Smooth muscle cell of the brain vasculature (primary cell): Measurements from ENCODE around the gene SMIM24.
"Not testable (repeated sequence)": the region's sequence is repeated elsewhere in the genome, so short reads cannot be mapped to it uniquely, and the experiment has no call there.

Experiments used
- DNase-seq: peaks from one replicate; pipeline ENCODE4 v3.0.0-alpha.2; 2012; ENCODE audit warnings: low read depth, low spot score

The SMIM24 gene

DNA sequence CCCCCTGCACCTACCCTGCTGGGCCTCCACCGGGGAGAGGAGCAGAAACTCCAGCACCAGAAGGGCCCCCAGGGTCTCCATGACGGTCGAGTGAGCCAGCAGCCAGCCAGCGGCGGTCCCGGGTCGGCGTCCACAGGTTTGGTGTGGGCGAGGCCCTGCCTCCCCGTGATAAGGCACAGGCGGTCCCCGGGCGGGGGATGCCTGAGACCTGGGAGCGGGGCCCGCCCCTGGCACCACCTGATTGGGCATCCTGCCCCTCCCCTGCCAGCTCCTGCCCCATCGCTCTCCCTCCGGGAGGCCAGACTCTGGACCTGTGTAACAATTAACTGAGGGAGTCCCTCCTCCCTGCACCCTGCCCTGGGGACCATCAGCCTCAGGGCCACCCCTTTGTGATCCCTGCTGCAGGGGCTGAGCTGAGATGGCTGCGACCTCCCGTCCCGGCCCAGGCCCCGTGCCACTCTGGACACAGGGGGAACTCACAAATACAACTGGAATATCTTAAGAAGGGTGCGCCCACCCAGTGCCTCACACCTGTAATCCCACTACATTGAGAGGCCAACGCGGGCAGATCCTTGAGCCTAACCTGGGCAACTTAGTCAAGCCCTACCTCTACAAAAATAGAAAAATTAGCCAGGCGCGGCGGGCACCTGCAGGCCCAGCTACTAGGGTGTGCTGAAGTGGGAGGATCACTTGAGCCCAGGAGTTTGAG lies at the start of gene SMIM24:
SMIM24 (minus strand) TSS at position 143 of the 709 bp plus-strand sequence; CDS start at position 81, 62 bp downstream.
- DNase-seq = no peak

DNA sequence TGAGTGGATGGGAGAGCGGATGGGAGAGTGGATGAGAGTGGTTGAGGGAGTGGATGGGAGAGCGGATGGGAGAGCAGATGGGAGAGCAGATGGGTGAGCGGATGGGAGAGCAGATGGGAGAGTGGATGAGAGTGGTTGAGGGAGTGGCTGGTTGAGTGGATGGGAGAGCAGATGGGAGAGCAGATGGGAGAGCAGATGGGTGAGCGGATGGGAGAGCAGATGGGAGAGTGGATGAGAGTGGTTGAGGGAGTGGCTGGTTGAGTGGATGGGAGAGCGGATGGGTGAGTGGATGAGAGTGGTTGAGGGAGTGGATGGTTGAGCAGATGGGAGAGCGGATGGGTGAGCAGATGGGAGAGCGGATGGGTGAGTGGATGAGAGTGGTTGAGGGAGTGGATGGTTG lies 49.0 kb upstream of the SMIM24 start:
- DNase-seq = not testable (repeated sequence)

DNA sequence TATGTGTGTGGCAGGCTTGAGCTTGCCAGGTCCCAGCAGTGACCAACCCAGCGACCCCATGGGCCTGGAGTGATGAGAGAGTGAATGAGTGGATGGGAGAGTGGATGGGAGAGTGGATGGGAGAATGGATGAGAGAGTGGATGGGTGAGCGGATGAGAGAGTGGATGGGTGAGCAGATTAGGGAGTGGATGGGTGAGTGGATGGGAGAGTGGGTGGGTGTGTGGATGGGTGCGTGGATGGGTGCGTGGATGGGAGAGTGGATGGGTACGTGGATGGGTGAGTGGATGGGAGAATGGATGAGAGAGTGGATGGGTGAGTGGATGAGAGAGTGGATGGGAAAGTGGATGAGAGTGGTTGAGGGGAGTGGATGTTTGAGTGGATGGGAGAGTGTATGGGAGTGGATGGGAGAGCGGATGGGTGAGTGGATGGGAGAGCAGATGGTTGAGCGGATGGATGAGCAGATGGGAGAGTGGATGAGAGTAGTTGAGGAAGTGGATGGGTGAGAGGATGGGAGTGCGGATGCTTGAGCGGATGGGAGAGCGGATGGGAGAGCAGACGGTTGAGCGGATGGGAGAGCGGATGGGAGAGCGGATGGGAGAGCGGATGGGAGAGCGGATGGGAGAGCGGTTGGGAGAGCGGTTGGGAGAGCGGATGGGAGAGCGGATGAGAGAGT lies 48.4 kb upstream of the SMIM24 start:
- no peak for DNase-seq

DNA sequence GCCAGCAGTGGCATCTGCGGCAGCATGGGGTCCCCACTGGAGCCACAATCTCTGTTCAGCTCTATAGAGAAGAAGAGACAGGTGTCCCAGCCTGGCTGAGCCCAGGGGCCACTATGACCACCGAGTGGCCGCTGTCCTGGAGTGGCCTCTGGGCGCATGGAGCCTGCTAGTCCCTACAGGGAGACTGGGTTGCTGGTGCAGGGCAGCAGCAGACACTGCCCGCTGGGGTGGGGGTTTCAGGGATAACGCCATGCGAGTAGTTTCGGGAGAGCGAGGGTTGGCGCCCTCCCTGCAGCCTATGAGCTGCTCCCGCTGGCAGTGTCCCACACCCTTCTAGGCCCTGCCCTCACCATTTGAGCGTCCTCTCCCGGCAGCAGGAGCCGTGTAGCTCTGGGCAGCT lies 47.8 kb upstream of the SMIM24 start:
- DNase-seq = no peak

DNA sequence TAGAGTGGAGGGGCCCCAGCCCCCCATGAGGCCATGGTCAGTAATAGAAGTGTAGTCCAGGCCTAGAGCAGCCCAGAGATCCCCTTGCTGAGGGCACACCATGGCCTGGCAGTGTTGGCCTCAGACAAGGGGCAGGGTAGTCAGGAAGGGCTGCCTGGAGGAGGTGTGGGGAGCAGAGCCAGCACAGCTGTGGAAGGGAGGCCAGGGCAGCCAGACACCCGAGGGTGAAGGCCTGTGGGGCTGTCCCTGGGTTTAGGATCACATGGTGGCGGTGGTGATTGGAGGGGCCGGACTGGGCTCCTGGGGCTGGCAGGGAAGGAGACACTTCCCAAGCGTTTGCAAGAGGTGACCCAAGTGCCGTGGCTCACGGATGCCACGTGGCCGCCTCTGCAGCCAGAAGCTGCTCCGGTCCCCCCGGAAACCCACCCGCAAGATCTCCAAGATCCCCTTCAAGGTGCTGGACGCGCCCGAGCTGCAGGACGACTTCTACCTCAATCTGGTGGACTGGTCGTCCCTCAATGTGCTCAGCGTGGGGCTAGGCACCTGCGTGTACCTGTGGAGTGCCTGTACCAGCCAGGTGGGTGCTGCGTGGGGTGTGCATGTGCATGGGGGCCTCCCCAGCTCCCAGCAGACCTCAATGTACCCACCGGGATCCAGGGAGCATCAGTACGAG lies 47.0 kb upstream of the SMIM24 start:
- DNase-seq = no peak

DNA sequence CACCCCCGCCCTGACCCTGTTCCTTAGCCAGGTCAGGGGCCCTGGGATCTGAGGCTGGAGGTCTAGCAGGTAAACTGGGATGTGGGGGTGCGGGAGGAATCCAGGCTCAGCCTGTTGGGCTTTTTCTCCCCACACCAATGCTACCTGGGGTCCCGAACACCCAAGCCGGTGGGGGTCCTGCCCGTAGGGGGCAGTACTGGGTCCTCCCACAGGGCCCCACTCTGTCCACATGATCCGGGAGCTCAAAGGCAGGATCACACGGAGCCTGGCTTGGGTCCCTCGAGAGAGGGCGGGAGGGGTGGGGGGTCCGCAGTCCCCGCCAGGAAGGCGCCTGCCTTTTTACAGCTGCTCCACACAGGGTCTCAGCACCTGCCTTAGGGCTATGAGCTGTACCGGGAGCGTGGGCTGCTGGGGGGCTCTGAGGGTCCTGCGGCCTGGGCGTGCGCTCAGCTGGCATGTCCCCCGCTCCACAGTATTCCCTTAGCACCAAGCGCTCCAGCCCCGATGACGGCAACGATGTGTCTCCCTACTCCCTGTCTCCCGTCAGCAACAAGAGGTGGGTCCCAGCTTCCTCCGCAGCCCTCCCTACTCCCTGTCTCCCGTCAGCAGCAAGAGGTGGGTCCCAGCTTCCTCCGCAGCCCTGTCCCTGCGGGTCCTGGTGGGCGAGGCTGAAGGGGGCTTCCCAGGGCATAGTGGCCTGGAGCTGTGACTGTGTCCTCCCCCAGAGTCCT lies 46.3 kb upstream of the SMIM24 start:
- DNase-seq = no peak

DNA sequence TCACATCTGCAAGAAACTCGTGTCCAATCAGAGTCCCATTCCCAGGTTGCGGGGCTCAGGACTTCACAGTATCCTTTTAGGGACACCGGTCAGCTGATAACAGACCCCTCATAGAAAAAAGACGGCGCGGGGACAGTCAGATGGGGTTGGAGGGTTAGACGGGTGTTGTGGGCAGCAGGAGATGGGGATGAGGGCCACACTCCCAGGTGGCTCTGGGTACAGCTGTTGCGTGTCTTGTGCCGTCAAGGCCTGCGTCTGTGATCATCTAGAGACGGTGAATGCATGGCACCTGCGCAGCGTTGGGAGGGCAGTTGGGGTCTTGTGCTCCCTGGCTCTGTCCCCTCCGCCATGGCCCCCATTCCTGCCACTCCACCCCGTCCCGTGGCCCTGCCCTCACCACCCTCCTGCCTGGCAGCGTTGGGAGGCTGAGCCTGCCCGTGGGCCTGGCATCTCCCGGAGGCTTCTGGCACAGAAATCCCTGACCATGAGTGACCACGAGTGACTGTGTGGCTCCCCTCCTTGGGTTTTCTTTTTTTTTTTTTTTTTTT lies 44.7 kb upstream of the SMIM24 start:
- DNase-seq = no peak

DNA sequence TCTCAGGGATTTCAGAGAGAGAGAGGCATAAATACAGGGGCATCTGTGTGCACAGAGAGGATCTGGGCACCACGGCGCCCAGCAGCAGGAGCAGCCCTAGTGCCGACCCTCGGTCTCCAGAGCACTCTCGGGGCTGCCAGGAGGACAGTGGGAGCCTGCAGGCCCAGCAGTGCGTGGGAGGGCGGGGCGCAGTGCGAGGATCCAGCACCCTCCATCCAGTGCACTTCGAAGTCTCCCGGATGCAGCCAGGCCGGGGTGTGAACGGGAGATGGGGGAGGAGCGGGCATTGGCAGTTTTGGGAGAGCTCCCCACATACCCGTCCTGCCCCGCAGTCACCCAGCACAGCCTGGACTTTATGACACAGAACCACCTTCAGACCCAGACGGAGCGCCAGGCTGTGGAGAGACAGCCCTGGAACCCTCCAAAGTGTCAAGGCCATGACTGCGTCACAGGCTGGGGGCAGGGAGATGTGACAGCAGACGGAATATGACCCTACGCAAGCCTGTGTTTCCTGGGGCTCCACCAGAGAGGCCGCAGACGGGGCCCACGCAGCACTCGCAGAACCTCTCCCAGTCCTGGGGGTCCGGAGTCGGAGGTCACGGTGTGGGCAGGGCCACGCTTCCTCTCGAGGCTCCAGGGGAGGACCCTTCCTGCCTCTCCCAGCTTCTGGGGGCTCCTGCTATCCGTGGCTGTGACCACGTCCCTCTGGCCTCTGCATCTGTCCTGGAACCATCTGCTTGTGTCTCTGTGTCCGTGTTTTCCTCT lies 43.9 kb upstream of the SMIM24 start:
- DNase-seq = no peak

DNA sequence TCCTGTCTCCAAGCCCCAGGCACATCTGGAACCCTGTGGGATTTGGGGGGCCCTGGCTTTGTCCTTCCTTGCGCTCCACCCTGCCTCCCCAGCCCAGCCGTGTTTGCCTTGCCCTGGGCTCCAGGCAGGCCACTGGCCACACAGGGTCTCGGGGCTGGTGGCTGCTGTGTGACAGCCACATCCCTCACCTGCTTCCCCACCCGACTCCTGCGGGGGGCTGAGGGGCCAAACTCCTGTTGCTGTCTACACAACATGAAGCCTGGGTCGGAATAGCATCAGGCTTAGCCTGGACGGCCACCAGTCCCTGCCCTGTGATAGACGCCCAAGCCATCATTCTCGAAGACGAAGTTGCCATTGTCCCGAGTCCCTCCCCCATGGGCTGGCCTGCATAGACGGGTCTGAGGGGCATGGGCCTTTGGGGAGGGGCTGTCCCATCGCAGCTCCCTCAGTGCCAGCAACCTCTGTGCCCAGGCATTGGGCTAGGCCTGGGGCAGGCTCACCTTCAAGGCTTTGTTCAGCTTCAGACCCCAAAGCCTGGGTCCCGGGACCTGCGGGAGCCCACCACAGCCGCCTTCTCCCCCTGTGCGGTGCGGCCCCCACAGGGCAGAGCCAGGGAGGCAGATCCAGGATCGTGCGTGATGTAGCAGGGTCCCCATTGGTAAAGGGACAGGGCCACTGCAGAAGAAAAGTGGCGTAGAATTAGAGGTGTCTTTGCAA lies 43.2 kb upstream of the SMIM24 start:
- DNase-seq = no peak

DNA sequence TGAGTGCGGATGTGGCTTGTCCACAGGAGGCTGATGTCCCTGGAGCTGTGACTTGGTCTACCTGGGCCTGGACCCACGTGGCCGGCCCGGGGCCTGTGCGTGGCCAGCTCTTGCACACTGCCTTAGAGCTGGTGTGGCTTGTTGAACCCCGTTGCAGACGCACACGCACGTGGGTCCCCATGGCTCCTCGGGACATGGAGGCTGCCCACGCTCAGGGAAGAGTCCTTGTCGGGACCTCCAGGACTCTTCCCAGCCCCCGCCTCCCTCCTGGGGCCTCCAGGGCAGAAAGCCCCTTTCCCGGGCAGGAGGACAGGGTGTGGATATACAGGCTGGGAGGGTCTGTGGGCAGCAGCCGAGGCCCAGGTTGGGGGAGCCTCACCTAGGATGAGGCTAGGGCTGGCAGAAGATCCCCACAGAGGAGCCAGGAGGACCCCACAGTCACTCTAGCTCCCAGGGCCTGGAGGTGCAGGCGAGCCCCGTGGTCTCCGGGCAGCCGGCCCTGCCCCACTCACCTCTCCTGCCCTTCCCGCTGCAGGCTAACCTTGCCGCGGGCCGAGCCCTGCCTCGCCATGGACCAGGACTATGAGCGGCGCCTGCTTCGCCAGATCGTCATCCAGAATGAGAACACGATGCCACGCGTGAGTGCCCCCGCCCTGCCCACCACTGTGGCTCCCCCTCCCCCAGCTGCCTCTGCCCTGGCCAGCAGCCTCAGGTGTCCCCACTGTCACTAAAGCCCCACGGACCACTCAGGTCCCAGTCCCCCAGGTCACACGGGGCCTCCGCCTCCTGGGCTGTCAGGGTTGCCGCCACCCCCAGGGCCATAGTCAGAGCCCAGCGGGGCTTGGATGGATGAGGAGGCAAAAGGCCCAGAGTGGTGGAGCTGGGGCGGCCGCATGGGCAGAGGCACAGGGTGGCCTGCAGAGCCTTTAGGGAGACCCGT lies 42.4 kb upstream of the SMIM24 start:
- DNase-seq = no peak

DNA sequence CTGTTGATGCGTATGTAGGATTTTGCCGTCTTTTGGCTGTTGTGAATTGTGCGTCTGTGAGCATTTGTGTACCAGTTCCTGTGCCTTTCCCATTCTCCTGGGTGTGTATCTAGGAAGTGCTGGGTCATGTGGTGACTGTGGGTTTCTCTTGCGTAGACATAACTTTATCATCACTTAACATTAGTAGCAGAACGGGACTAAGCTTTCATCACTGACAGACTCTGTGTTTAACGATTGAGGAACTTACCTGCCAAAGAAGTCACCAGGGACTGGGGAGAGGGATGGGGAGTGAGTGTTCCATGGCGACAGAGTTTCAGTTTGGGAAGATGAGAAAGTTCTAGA lies 40.8 kb upstream of the SMIM24 start:
- no peak for DNase-seq

DNA sequence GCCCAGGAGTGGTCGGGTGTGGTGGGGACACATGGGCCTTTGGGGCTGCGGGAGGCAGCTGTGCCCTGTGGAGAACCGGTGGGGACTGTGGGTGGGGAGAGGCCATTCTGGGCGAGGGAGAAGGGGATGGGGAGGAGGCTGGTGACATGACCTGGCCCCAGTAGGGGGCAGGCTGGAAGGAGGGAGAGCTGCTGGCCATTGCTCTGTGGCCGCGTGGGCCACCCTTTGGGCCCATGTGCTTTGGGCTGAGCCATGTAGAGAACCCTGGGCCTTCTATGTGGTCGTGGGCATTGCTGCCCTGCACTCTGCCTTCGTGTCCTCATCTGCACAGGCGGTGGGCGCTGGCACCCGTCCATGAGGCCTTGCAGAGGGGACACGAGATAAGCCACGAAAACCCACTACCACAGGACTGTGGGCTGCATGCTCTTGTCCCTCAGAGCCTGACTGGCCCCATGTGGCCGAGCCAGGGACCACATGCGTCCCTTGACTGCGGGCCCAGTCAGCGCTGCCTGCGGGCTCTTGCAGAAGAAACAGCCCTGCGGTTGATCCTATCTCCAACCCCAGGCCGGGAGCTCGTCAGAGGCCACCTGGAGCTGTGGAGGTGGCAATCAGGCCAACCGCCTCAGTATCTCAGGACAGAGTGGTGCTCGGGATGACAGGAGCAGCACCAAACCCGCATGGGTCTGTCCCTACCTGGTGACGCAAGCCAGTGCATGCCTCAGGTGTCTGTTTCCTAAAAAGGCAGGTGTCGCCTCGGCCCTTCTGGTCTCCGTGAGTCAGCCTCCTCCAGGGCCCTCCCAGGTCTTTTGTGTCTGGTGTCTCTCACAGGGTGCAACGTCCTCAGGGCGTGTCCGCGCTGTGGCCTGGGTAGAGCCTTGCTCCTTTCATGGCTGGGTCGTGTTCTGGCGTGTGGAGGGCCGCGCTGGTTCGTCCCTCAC lies 40.1 kb upstream of the SMIM24 start:
- no peak for DNase-seq

DNA sequence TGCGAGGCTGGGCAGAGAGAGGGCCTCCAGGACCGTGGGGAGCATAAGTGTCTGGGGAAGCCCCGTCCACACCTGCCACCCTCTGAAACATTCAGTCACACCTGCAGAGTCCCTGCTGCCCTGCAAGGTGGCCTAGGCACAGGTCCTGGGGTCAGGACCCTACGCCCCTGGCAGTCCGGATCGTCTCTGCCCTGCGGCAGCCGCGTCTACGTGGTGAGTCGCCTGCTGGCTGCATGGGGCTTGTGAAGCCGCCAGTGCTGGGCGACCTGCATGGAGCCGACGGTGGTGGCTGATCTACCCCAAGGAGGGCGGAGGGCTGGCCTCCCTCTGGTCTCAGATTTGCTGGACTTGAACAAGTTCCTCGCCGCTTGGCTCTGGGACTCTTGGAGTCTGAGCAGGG lies 38.8 kb upstream of the SMIM24 start:
- DNase-seq = no peak

DNA sequence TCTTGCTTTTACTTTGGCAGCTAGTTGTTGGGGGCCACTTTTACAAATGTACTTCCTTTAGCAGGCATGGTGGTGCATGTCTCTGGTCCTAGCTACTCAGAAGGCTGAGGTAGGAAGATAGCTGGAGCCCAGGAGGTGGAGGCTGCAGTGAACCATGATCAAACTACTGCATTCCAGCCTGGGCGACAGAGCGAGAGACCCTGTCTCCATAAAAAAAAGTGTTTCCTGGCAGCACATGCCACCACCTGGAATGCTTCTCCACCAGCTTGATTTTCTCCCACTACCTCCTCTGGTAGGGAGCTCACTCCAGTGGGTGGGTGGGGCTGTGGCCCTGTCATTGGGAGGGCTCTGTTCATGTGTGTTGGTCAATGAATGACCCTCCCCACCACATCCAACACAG lies 38.3 kb upstream of the SMIM24 start:
- no peak for DNase-seq

DNA sequence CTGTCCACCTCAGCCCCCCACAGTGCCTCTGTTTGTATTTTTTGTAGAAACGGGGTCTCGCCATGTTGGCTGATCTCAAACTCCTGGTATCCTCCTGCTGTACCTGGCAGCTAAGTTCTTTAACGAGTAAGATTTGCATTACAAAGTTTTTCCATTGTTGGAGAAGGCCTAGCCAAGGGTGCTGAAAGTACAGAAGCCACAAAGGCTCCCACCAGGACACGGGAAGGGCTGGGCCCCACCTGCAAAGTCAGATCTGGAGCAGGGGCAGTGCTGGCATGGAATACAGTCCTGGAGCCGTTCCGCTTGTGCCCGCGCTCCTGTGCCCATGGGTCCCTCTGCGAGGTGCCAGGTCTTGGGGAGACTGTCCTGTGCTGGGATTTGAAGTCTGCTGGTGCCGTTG lies 37.9 kb upstream of the SMIM24 start:
- DNase-seq = no peak

DNA sequence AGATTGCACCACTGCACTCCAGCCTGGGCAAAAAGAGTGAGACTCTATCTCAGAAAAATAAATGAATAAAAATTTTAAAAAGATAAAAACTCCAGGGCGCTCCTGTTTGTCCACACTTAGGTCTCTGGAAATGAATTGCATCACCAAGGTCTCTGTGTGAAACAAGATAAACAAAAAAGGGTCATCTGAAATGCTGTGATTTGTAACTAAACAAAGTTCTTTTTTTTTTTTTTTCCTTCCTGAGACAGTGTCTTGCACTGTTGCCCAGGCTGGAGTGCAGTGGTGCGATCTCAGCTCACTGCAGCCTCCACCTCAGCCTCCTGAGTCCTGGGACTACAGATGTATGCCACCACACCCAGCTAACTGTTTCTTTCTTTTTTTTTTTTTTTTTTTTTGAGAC lies 37.3 kb upstream of the SMIM24 start:
- no peak for DNase-seq

DNA sequence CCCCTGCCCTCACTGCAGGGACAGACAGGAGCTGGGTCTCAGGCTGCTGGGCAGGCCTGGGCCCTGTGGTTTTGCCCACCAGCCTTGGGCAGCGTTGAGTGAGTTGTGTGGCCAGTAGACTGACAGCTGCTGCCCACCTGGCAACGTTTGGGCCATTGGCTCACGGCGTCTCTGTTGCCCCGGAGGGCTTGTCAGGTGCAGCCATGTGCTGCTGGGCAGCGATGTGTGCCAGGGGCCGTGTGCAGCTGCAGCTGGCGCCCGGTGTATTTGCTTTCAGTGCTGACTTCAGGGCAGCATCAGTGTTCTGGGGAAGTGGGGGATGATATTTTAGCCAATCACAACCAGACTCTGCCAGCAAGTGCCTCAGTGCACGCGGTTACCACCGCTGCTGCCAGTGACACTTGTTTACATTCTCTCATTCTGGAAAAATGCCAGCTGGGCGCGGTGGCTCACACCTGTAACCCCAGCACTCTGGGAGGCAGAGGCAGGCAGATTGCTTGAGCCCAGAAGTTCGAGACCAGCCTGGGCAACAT lies 36.4 kb upstream of the SMIM24 start:
- no peak for DNase-seq

DNA sequence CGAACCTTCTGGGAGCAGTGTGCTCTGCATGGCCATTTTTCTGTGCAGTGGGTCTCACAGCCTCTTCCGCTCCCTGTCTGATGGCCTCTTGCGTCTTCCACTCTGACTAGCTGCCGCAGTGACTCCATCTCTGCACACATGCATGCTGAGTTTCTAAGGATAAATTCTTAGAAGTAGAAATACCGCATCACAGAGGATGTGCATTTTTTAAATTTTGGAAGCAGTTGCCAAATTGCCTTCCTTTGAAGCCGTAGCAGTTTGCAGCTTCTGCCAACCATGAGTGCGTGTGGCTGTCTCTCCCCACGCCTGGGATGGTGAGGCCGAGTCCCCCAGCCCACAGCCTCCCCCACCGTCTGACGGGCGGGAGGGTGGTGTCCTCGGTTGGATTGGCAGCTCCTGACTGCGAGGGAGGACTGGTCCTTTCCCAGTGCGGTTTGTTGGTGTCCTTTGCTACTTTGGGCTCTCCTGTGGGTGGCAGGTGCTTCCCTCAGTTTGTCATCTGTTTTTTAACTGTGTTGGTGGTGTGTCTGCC lies 35.6 kb upstream of the SMIM24 start:
- no peak for DNase-seq
